ENCODE data around the gene CHRNB1. TPM values are rescaled to one million over a fixed set of nuclear protein-coding genes. Genes with fewer than 3 reads are reported as not detected.
A peak's percentile ranks its signal among the peaks of the same experiment; 100 is the strongest.

The CHRNB1 gene
- total RNA-seq, 4 donors from 2014 or later: 3.0 to 10.9 (median 7.4) TPM

- ATAC-seq (ENCODE audit: low FRiP score) (peak; percentile 63), DNase-seq (ENCODE audit: low spot score) (peak; percentile 87)
- TF ChIP-seq CTCF (IDR thresholded peaks at IDR 0.05): no peak
These were observed 38.6 kb downstream of the CHRNB1 start for GRCh38 chr17:7483255-7484066.

GRCh38 chr17:7484067-7484918, 39.4 kb downstream of the CHRNB1 start, which contains the start of gene POLR2A:
Gene POLR2A (plus strand): TSS chr17:7484366.
- ATAC-seq (ENCODE audit: low FRiP score) (peak; percentile 87), DNase-seq (ENCODE audit: low spot score) (peak; percentile 92)
- no peak for TF ChIP-seq CTCF (IDR thresholded peaks at IDR 0.05)

- DNase-seq (ENCODE audit: low spot score) (no peak), ATAC-seq (ENCODE audit: low FRiP score) (no peak)
- TF ChIP-seq CTCF (IDR thresholded peaks at IDR 0.05): no peak
These were observed 40.1 kb downstream of the CHRNB1 start for GRCh38 chr17:7484919-7485377.

GRCh38 chr17:7486181-7486580, 41.3 kb downstream of the CHRNB1 start:
- no peak for TF ChIP-seq CTCF (IDR thresholded peaks at IDR 0.05)
- ATAC-seq (ENCODE audit: low FRiP score) (no peak), DNase-seq (ENCODE audit: low spot score) (no peak)

- no peak for TF ChIP-seq CTCF (IDR thresholded peaks at IDR 0.05)
- no peak for DNase-seq (ENCODE audit: low spot score)
- no peak for ATAC-seq (ENCODE audit: low FRiP score)
These were observed 45.3 kb downstream of the CHRNB1 start for GRCh38 chr17:7490144-7490543.

GRCh38 chr17:7491583-7491982, 46.7 kb downstream of the CHRNB1 start:
- no peak for ATAC-seq (ENCODE audit: low FRiP score)
- no peak for TF ChIP-seq CTCF (IDR thresholded peaks at IDR 0.05)
- no peak for DNase-seq (ENCODE audit: low spot score)

Data from omental fat pad (tissue), 4 donors.